ENCODE measurements around the gene STRADA. TPM values are rescaled to one million over a fixed set of nuclear protein-coding genes. Genes with fewer than 3 reads are reported as not detected.

Gene STRADA
- total and polyA plus RNA-seq, 2 donors: 13.4 to 32.2 TPM

DNA sequence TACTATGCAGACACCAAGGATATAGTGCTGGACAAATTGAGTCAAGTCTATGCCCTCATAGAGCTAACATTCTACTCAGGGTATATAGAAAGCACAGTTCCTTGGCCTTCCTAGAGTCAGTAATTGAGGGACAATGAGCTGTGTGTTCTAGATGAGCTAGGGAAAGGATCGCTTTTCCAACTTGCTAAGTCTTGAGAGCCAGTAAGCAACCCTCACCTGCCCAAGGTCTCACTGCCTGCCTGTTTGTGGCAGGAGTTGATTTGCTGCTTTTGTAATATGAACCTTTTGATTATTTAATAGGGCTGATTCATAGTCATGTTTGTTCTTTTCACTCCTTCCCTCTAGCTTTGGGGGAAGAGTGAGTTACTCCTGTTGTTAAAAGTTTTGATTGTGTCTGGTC lies 38.9 kb upstream of the STRADA start:
- Histone ChIP-seq H3K4me3 (ENCODE audit: low read length in 2 of 2) (no peak overlapping the region), H3K4me1 (ENCODE audit: control insufficient read depth in 2 of 2, insufficient read depth in 2 of 2, low read length in 2 of 2) (peaks cover 1% of the 10 kb centered on the region in 2 donors), H3K27ac (ENCODE audit: low read depth in 1 of 2, low read length in 1 of 2) (no peak overlapping the region), H3K27me3 (ENCODE audit: control insufficient read depth in 2 of 2, insufficient read depth in 1 of 2, low read length in 1 of 2) (no peaks in the 10 kb centered on the region), H3K9me3 (ENCODE audit: control insufficient read depth in 2 of 2, insufficient read depth in 1 of 2, low read length in 1 of 2) (no peaks in the 10 kb centered on the region), H3K36me3 (ENCODE audit: control insufficient read depth in 2 of 2, insufficient read depth in 2 of 2, low read length in 1 of 2) (peaks cover 18 to 46% of the 10 kb centered on the region in 2 donors)
- no peak for DNase-seq (ENCODE audit: low read depth in 6 of 9, low spot score in 9 of 9)
- 100% methylated on average over 1 of the region's 1 CpG for WGBS

GRCh38 chr17:63775420-63775819 lies 33.8 kb upstream of the STRADA start:
- peak overlapping the region; percentile 82 to 95 for H3K4me3 ChIP-seq (ENCODE audit: low read length in 2 of 2)
- H3K27me3 ChIP-seq (ENCODE audit: control insufficient read depth in 2 of 2, insufficient read depth in 1 of 2, low read length in 1 of 2): no peaks in the 10 kb centered on the region
- no peaks in the 10 kb centered on the region for H3K9me3 ChIP-seq (ENCODE audit: control insufficient read depth in 2 of 2, insufficient read depth in 1 of 2, low read length in 1 of 2)
- H3K27ac ChIP-seq (ENCODE audit: low read depth in 1 of 2, low read length in 1 of 2): peak overlapping the region in 1 of 2 donors; percentile 18
- H3K4me1 ChIP-seq (ENCODE audit: control insufficient read depth in 2 of 2, insufficient read depth in 2 of 2, low read length in 2 of 2): peaks cover 12 to 14% of the 10 kb centered on the region in 2 donors
- DNase-seq (ENCODE audit: low read depth in 6 of 9, low spot score in 9 of 9): no peak
- H3K36me3 ChIP-seq (ENCODE audit: control insufficient read depth in 2 of 2, insufficient read depth in 2 of 2, low read length in 1 of 2): peaks cover 18 to 31% of the 10 kb centered on the region in 2 donors
- WGBS: 52% methylated on average over 8 of the region's 8 CpGs

GRCh38 chr17:63774969-63775265 lies 33.3 kb upstream of the STRADA start:
- Histone ChIP-seq H3K27me3 (ENCODE audit: control insufficient read depth in 2 of 2, insufficient read depth in 1 of 2, low read length in 1 of 2) (no peaks in the 10 kb centered on the region), H3K4me3 (ENCODE audit: low read length in 2 of 2) (peak overlapping the region; percentile 82 to 95), H3K36me3 (ENCODE audit: control insufficient read depth in 2 of 2, insufficient read depth in 2 of 2, low read length in 1 of 2) (peaks cover 18 to 31% of the 10 kb centered on the region in 2 donors), H3K27ac (ENCODE audit: low read depth in 1 of 2, low read length in 1 of 2) (peak overlapping the region; percentile 97 to 99), H3K9me3 (ENCODE audit: control insufficient read depth in 2 of 2, insufficient read depth in 1 of 2, low read length in 1 of 2) (no peaks in the 10 kb centered on the region), H3K4me1 (ENCODE audit: control insufficient read depth in 2 of 2, insufficient read depth in 2 of 2, low read length in 2 of 2) (peaks cover 12 to 14% of the 10 kb centered on the region in 2 donors)
- WGBS: 9% methylated on average over 4 of the region's 4 CpGs
- peak in 4 of 9 donors; percentile 8 to 45 (median 13) for DNase-seq (ENCODE audit: low read depth in 6 of 9, low spot score in 9 of 9)

GRCh38 chr17:63774141-63774968 lies 32.8 kb upstream of the STRADA start, which contains the start of gene DDX42:
DDX42 (plus strand) TSS chr17:63774170; CDS start chr17:63787050, 12,880 bp downstream.
- Histone ChIP-seq H3K36me3 (ENCODE audit: control insufficient read depth in 2 of 2, insufficient read depth in 2 of 2, low read length in 1 of 2) (peaks cover 14 to 26% of the 10 kb centered on the region in 2 donors), H3K27ac (ENCODE audit: low read depth in 1 of 2, low read length in 1 of 2) (peak within 1 kb of the TSS; percentile 97 to 99), H3K27me3 (ENCODE audit: control insufficient read depth in 2 of 2, insufficient read depth in 1 of 2, low read length in 1 of 2) (no peaks in the 10 kb centered on the region), H3K4me3 (ENCODE audit: low read length in 2 of 2) (peak within 1 kb of the TSS; percentile 82 to 95), H3K4me1 (ENCODE audit: control insufficient read depth in 2 of 2, insufficient read depth in 2 of 2, low read length in 2 of 2) (peaks cover 12 to 14% of the 10 kb centered on the region in 2 donors), H3K9me3 (ENCODE audit: control insufficient read depth in 2 of 2, insufficient read depth in 1 of 2, low read length in 1 of 2) (no peaks in the 10 kb centered on the region)
- under 1% methylated on average over 67 of the region's 67 CpGs for WGBS
- DNase-seq (ENCODE audit: low read depth in 6 of 9, low spot score in 9 of 9): peak in 3 of 9 donors; percentile 9 to 39 (median 25)

- DNase-seq (ENCODE audit: low read depth in 6 of 9, low spot score in 9 of 9): peak; percentile 97 to 99 (median 99)
- peaks cover 12 to 14% of the 10 kb centered on the region in 2 donors for H3K4me1 ChIP-seq (ENCODE audit: control insufficient read depth in 2 of 2, insufficient read depth in 2 of 2, low read length in 2 of 2)
- WGBS: under 1% methylated on average over 74 of the region's 74 CpGs
These were observed 31.9 kb upstream of the STRADA start, which contains the start of gene CCDC47 for GRCh38 chr17:63773272-63774140. CCDC47 (minus strand) TSS chr17:63773597; CDS start chr17:63766175, 7,422 bp downstream.

DNA sequence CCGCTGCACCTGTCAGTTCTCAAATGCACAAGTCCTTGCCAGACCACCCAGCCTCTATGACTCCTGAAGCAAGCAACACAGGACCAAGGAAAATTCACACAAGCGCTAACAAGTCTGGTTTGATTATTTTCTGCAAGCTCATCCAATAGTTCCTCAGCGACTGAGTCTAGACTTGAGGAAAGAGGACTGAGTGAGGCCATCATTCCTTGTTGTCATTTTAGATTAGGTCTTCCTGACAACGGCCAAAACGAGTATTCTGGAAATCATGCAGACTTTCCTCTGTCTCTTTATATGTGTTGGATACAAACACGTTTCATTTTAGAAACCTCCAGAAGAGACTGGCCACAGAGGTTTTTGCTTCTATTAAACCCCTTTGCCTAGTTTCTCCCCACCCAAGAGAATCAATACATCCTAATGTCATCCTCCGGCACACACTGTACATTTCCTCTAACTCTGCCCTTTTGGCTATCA lies 31.2 kb upstream of the STRADA start:
- WGBS: 6% methylated on average over 7 of the region's 7 CpGs
- peak in 5 of 9 donors; percentile 5 to 39 (median 8) for DNase-seq (ENCODE audit: low read depth in 6 of 9, low spot score in 9 of 9)
- H3K4me1 ChIP-seq (ENCODE audit: control insufficient read depth in 2 of 2, insufficient read depth in 2 of 2, low read length in 2 of 2): peaks cover 12 to 14% of the 10 kb centered on the region in 2 donors

More at GRCh38 chr17:63773272-63774140, 31.9 kb upstream of the STRADA start, which contains the start of gene CCDC47:
- peak within 1 kb of the TSS; percentile 82 to 95 for H3K4me3 ChIP-seq (ENCODE audit: low read length in 2 of 2)
- H3K27me3 ChIP-seq (ENCODE audit: control insufficient read depth in 2 of 2, insufficient read depth in 1 of 2, low read length in 1 of 2): no peaks in the 10 kb centered on the region
- H3K9me3 ChIP-seq (ENCODE audit: control insufficient read depth in 2 of 2, insufficient read depth in 1 of 2, low read length in 1 of 2): no peaks in the 10 kb centered on the region
- peaks cover 12 to 23% of the 10 kb centered on the region in 2 donors for H3K36me3 ChIP-seq (ENCODE audit: control insufficient read depth in 2 of 2, insufficient read depth in 2 of 2, low read length in 1 of 2)
- H3K27ac ChIP-seq (ENCODE audit: low read depth in 1 of 2, low read length in 1 of 2): peak within 1 kb of the TSS; percentile 97 to 99

GRCh38 chr17:63768433-63768832 lies 26.8 kb upstream of the STRADA start:
- peaks cover 4 to 5% of the 10 kb centered on the region in 2 donors for H3K4me1 ChIP-seq (ENCODE audit: control insufficient read depth in 2 of 2, insufficient read depth in 2 of 2, low read length in 2 of 2)
- WGBS: 99% methylated on average over 7 of the region's 7 CpGs
- no peak for DNase-seq (ENCODE audit: low read depth in 6 of 9, low spot score in 9 of 9)
- H3K4me3 ChIP-seq (ENCODE audit: low read length in 2 of 2): no peak overlapping the region
- peaks cover 8 to 34% of the 10 kb centered on the region in 2 donors for H3K36me3 ChIP-seq (ENCODE audit: control insufficient read depth in 2 of 2, insufficient read depth in 2 of 2, low read length in 1 of 2)
- H3K9me3 ChIP-seq (ENCODE audit: control insufficient read depth in 2 of 2, insufficient read depth in 1 of 2, low read length in 1 of 2): no peaks in the 10 kb centered on the region
- no peak overlapping the region for H3K27ac ChIP-seq (ENCODE audit: low read depth in 1 of 2, low read length in 1 of 2)
- H3K27me3 ChIP-seq (ENCODE audit: control insufficient read depth in 2 of 2, insufficient read depth in 1 of 2, low read length in 1 of 2): no peaks in the 10 kb centered on the region

More for the DNA sequence above, 31.2 kb upstream of the STRADA start:
- Histone ChIP-seq H3K36me3 (ENCODE audit: control insufficient read depth in 2 of 2, insufficient read depth in 2 of 2, low read length in 1 of 2) (peaks cover 13 to 21% of the 10 kb centered on the region in 2 donors), H3K9me3 (ENCODE audit: control insufficient read depth in 2 of 2, insufficient read depth in 1 of 2, low read length in 1 of 2) (no peaks in the 10 kb centered on the region), H3K4me3 (ENCODE audit: low read length in 2 of 2) (peak overlapping the region; percentile 82 to 95), H3K27me3 (ENCODE audit: control insufficient read depth in 2 of 2, insufficient read depth in 1 of 2, low read length in 1 of 2) (no peaks in the 10 kb centered on the region), H3K27ac (ENCODE audit: low read depth in 1 of 2, low read length in 1 of 2) (peak overlapping the region; percentile 97 to 99)

DNA sequence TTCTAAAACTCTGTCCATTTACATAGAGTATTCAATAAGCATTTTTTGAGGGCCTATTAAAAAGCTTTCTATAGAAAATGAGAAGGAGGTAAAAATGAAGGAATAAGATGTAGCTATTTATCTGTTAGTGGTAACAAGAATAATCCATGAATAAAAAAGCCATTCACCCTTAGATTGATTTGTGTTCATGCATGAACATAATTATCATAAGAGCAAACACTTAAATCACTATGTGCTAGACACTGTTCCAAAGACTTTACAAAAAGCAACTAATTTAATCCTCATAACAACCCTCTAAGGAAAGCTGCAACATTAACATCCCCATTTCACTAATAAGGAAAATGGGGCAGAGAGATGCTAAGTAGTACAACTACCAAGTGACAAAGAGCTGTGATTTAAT lies 25.2 kb upstream of the STRADA start:
- Histone ChIP-seq H3K36me3 (ENCODE audit: control insufficient read depth in 2 of 2, insufficient read depth in 2 of 2, low read length in 1 of 2) (peaks cover 11 to 47% of the 10 kb centered on the region in 2 donors), H3K4me1 (ENCODE audit: control insufficient read depth in 2 of 2, insufficient read depth in 2 of 2, low read length in 2 of 2) (no peaks in the 10 kb centered on the region), H3K9me3 (ENCODE audit: control insufficient read depth in 2 of 2, insufficient read depth in 1 of 2, low read length in 1 of 2) (no peaks in the 10 kb centered on the region)

More for the DNA sequence above, 25.2 kb upstream of the STRADA start:
- no peak for DNase-seq (ENCODE audit: low read depth in 6 of 9, low spot score in 9 of 9)
- Histone ChIP-seq H3K4me3 (ENCODE audit: low read length in 2 of 2) (no peak overlapping the region), H3K27ac (ENCODE audit: low read depth in 1 of 2, low read length in 1 of 2) (no peak overlapping the region), H3K27me3 (ENCODE audit: control insufficient read depth in 2 of 2, insufficient read depth in 1 of 2, low read length in 1 of 2) (no peaks in the 10 kb centered on the region)

Measured in thymus (tissue), 11 donors.